GM12873 (cell line): ENCODE results near the gene ZNF547.

Source experiments
- CTCF ChIP-seq: IDR thresholded peaks from 2 replicates; pipeline ENCODE4 v1.5.1; 2012; ENCODE audit warnings: low read depth, mild to moderate bottlenecking, moderate library complexity, low read length, control low read depth; ENCODE audit not compliant: insufficient read depth; ENCODE audit errors: missing control alignments

Gene ZNF547

GRCh38 chr19:57351867-57352266 is 11.5 kb upstream of the ZNF547 start:
- TF ChIP-seq CTCF: no peak

- no peak for TF ChIP-seq CTCF
Observed at GRCh38 chr19:57355916-57356315, 7.4 kb upstream of the ZNF547 start.

- TF ChIP-seq CTCF: no peak
Observed at GRCh38 chr19:57357406-57357805, 5.9 kb upstream of the ZNF547 start.

GRCh38 chr19:57359300-57359699 is 4.1 kb upstream of the ZNF547 start:
- TF ChIP-seq CTCF: no peak

GRCh38 chr19:57362419-57362818 is 932 bp upstream of the ZNF547 start:
- no peak for TF ChIP-seq CTCF

- TF ChIP-seq CTCF: no peak
Observed at GRCh38 chr19:57363688-57364181, 384 bp downstream of the ZNF547 start.

GRCh38 chr19:57366776-57367175 is 3.4 kb downstream of the ZNF547 start:
- no peak for TF ChIP-seq CTCF

GRCh38 chr19:57374179-57374578 is 10.8 kb downstream of the ZNF547 start:
- TF ChIP-seq CTCF: no peak
